Lower leg skin (tissue), 4 donors: ENCODE results near the gene FAM114A2. TPM values are rescaled to one million over a fixed set of nuclear protein-coding genes. Genes with fewer than 3 reads are reported as not detected.

Source experiments
- DNase-seq, 2 donors: peaks; one replicate each; pipeline ENCODE4 v3.0.0-alpha.2; 2019; ENCODE audit warnings: low spot score in 2 of 2
- H3K4me3 ChIP-seq: fragments of 200-600 bp; sonication (generic); 2 replicates; pipeline ENCODE4 v1.5.1; 2017; ENCODE audit warnings: mild to moderate bottlenecking, low read depth; ENCODE audit not compliant: poor library complexity, severe bottlenecking
- CTCF ChIP-seq, 3 donors: fragments of 450-650 bp; IDR thresholded peaks; one replicate each; pipeline ENCODE4 v1.5.1; 2016; ENCODE audit warnings: antibody characterized with exemption in 3 of 3, mild to moderate bottlenecking in 3 of 3, moderate library complexity in 2 of 3
- POLR2A ChIP-seq, 2 donors: fragments of 450-650 bp; IDR thresholded peaks; one replicate each; pipeline ENCODE4 v1.6.1; 2016 to 2017; ENCODE audit warnings: antibody characterized with exemption in 2 of 2, mild to moderate bottlenecking in 1 of 2, moderate library complexity in 1 of 2
- WGBS, 2 donors: methylation state at CpG; one replicate each; pipeline ENCODE4 v1.1.5; 2018; 5-methylcytosine and 5-hydroxymethylcytosine counted together
- intact Hi-C: fragments of 100-400 bp; cut with DNase I; formaldehyde crosslinking; loops from one replicate; pipeline ENCODE4 v1.15.0; 2023; ENCODE audit warnings: low total_unique reads
- total RNA-seq, 4 donors: library from RNA; depleted of rRNA; stranded (reverse); fragments of >200 nt; gene quantifications; one replicate each; pipeline ENCODE4 v1.1.0, GENCODE V29; 2016

FAM114A2 gene
- total RNA-seq, 4 donors from 2014 or later: 7.6 to 25.1 (median 15.6) TPM

GRCh38 chr5:153981905-153982605 is 56.7 kb downstream of the FAM114A2 start:
- TF ChIP-seq POLR2A (IDR thresholded peaks at IDR 0.05) (no peak), CTCF (IDR thresholded peaks at IDR 0.05) (no peak)
- H3K4me3 ChIP-seq: no peak overlapping the region
- WGBS, 2 donors: 76 to 82% methylated on average over 4 of the region's 4 CpGs
- intact Hi-C loops: no loop called here
- DNase-seq: no peak

GRCh38 chr5:153979028-153979783 is 59.5 kb downstream of the FAM114A2 start:
- intact Hi-C loops: loop anchor here (10.0 kb wide), 1 partner anchor 426 kb away; no protein-coding TSS in a partner anchor
- TF ChIP-seq CTCF (IDR thresholded peaks at IDR 0.05): no peak
- no peak for TF ChIP-seq POLR2A (IDR thresholded peaks at IDR 0.05)
- H3K4me3 ChIP-seq: no peak overlapping the region
- no peak for DNase-seq
- WGBS, 2 donors: 64 to 67% methylated on average over 4 of the region's 4 CpGs

- DNase-seq: no peak
- intact Hi-C loops: loop anchor here (10.0 kb wide), 1 partner anchor 430 kb away; no protein-coding TSS in a partner anchor
- TF ChIP-seq CTCF (IDR thresholded peaks at IDR 0.05) (no peak), POLR2A (IDR thresholded peaks at IDR 0.05) (no peak)
- H3K4me3 ChIP-seq: no peak overlapping the region
Observed at GRCh38 chr5:153974813-153975163, 63.9 kb downstream of the FAM114A2 start.

- DNase-seq: no peak
- WGBS, 2 donors: 18 to 22% methylated on average over 7 of the region's 7 CpGs
- no peak for TF ChIP-seq CTCF (IDR thresholded peaks at IDR 0.05)
- intact Hi-C loops: loop anchor here (10.0 kb wide), 1 partner anchor 431 kb away; no protein-coding TSS in a partner anchor
- H3K4me3 ChIP-seq: no peak overlapping the region
Observed at GRCh38 chr5:153974131-153974812, 64.4 kb downstream of the FAM114A2 start.

GRCh38 chr5:153972240-153972639 is 66.5 kb downstream of the FAM114A2 start:
- TF ChIP-seq CTCF (IDR thresholded peaks at IDR 0.05) (no peak), POLR2A (IDR thresholded peaks at IDR 0.05) (no peak)
- intact Hi-C loops: loop anchor here (10.0 kb wide), 1 partner anchor 433 kb away; no protein-coding TSS in a partner anchor
- no peak for DNase-seq
- H3K4me3 ChIP-seq: no peak overlapping the region
- WGBS, 2 donors: 74% methylated on average over 2 of the region's 2 CpGs
